PC-3 (cell line): Measurements from ENCODE around the gene FXYD5.

Experiments
- CTCF ChIP-seq: fragments of 300-600 bp; sonication (generic); conservative IDR thresholded peaks from 2 replicates; pipeline ENCODE4 v1.5.1; 2017; ENCODE audit warnings: antibody characterized with exemption, low read depth, mild to moderate bottlenecking, low read length
- EZH2 ChIP-seq: fragments of 300-600 bp; sonication (generic); IDR thresholded peaks from one replicate; pipeline ENCODE4 v1.6.1; 2017; ENCODE audit warnings: antibody characterized with exemption, mild to moderate bottlenecking, low read length; ENCODE audit not compliant: unreplicated experiment
- EZH2phosphoT487 ChIP-seq: fragments of 300-600 bp; sonication (generic); IDR thresholded peaks from 2 replicates; pipeline ENCODE4 v1.6.1; 2018; ENCODE audit warnings: mild to moderate bottlenecking, antibody characterized with exemption, low read length, borderline replicate concordance

- TF ChIP-seq CTCF (no peak), EZH2phosphoT487 (no peak), EZH2 (no peak)
These were observed 14.9 kb downstream of the FXYD5 start for GRCh38 chr19:35169221-35169995.
